IMR-90 (cell line): Measurements from ENCODE around the gene BEND2. TPM values are rescaled to one million over a fixed set of nuclear protein-coding genes. Genes with fewer than 3 reads are reported as not detected.

Experiments used
- ATAC-seq: fragments of 200-7000 bp; cut with Tn5 transposase; 2 replicates; pipeline ENCODE4 v1.9.1; 2020; ENCODE audit warnings: low read depth, mild to moderate bottlenecking, moderate library complexity
- BruUV-seq: library from RNA; stranded (reverse); fragments of 400-500 nt; replicated peaks from 2 replicates; lab custom pipeline; 2021; lab: Mats Ljungman, UMichigan
- CTCF ChIA-PET: fragments of 300-600 bp; formaldehyde crosslinking; extraction: SDS; loops from one replicate; lab custom pipeline; 2021; ENCODE audit warnings: antibody characterized with exemption; lab: Yijun Ruan, JAX
- POLR2A ChIA-PET: fragments of 300-600 bp; sonication (Branson Sonifier 250); formaldehyde crosslinking; loops from one replicate; lab custom pipeline; 2022; ENCODE audit warnings: antibody characterized with exemption; ENCODE audit not compliant: unreplicated experiment; lab: Charles Lee
- DNase-seq: peaks from one replicate; pipeline ENCODE4 v3.0.0; 2013
- H2AFZ ChIP-seq: replicated peaks from 2 replicates; pipeline ENCODE3; 2013; ENCODE audit warnings: low read length, mild to moderate bottlenecking; ENCODE audit not compliant: poor library complexity
- H2AK5ac ChIP-seq: 2 replicates; pipeline ENCODE4 v1.6.1; 2013; ENCODE audit warnings: low read depth, low read length, inconsistent platforms
- H2AK9ac ChIP-seq: replicated peaks from 2 replicates; pipeline ENCODE3; 2013; ENCODE audit warnings: mild to moderate bottlenecking, low read depth, low read length, moderate library complexity; ENCODE audit not compliant: poor library complexity
- H2BK120ac ChIP-seq: 2 replicates; pipeline ENCODE4 v1.6.1; 2013; ENCODE audit warnings: low read depth, low read length, inconsistent platforms
- H2BK15ac ChIP-seq: 3 replicates; pipeline ENCODE4 v1.6.1; 2013; ENCODE audit warnings: low read depth, low read length, inconsistent platforms
- H2BK20ac ChIP-seq: 2 replicates; pipeline ENCODE4 v1.6.1; 2013; ENCODE audit warnings: low read depth, mild to moderate bottlenecking, inconsistent platforms, low read length, moderate library complexity
- H2BK5ac ChIP-seq: 2 replicates; pipeline ENCODE4 v1.6.1; 2013; ENCODE audit warnings: mild to moderate bottlenecking, low read depth, low read length, inconsistent platforms; ENCODE audit not compliant: poor library complexity, severe bottlenecking
- H3K14ac ChIP-seq: replicated peaks from 2 replicates; pipeline ENCODE4 v1.6.1; 2013; ENCODE audit warnings: low read depth, low read length, inconsistent platforms
- H3K18ac ChIP-seq: 2 replicates; pipeline ENCODE4 v1.6.1; 2013; ENCODE audit warnings: low read depth, low read length, control low read depth
- H3K23ac ChIP-seq: 2 replicates; pipeline ENCODE4 v1.6.1; 2013; ENCODE audit warnings: low read depth, low read length, inconsistent platforms
- H3K27ac ChIP-seq: 2 replicates; pipeline ENCODE4 v1.5.1; 2013; ENCODE audit warnings: mild to moderate bottlenecking, control low read depth, low read length; ENCODE audit not compliant: insufficient read depth
- H3K27me3 ChIP-seq: 2 replicates; pipeline ENCODE4 v1.6.1; 2013; ENCODE audit warnings: low read length; ENCODE audit not compliant: control insufficient read depth, insufficient read depth
- H3K36me3 ChIP-seq: 2 replicates; pipeline ENCODE4 v1.6.1; 2013; ENCODE audit warnings: low read length, mixed read lengths; ENCODE audit not compliant: control insufficient read depth, insufficient read depth
- H3K4ac ChIP-seq: 2 replicates; pipeline ENCODE4 v1.6.1; 2013; ENCODE audit warnings: low read depth, low read length, inconsistent platforms
- H3K4me1 ChIP-seq: 2 replicates; pipeline ENCODE4 v1.6.1; 2013; ENCODE audit warnings: low read length, mixed read lengths; ENCODE audit not compliant: control insufficient read depth, insufficient read depth
- H3K4me2 ChIP-seq: 2 replicates; pipeline ENCODE4 v1.6.1; 2013; ENCODE audit warnings: low read depth, mild to moderate bottlenecking, control low read depth, low read length, moderate library complexity
- H3K4me3 ChIP-seq: 2 replicates; pipeline ENCODE4 v1.5.1; 2013; ENCODE audit warnings: low read depth, mild to moderate bottlenecking, control low read depth, low read length, moderate library complexity; ENCODE audit not compliant: insufficient read depth
- H3K56ac ChIP-seq: 2 replicates; pipeline ENCODE4 v1.6.1; 2013; ENCODE audit warnings: low read length, inconsistent platforms; ENCODE audit not compliant: insufficient read depth; ENCODE audit errors: extremely low read depth
- H3K79me1 ChIP-seq, 2 experiments: 2 replicates each; pipeline ENCODE4 v1.6.1; 2013; ENCODE audit warnings: low read length in 2 of 2, inconsistent platforms in 1 of 2, low read depth in 1 of 2
- H3K9ac ChIP-seq: 2 replicates; pipeline ENCODE4 v1.6.1; 2013; ENCODE audit warnings: low read depth, low read length, control low read depth
- H3K9me1 ChIP-seq: 2 replicates; pipeline ENCODE4 v1.6.1; 2013; ENCODE audit warnings: low read length, inconsistent platforms; ENCODE audit not compliant: insufficient read depth
- H3K9me3 ChIP-seq: 2 replicates; pipeline ENCODE4 v1.6.1; 2013; ENCODE audit warnings: low read length; ENCODE audit not compliant: control insufficient read depth, insufficient read depth
- H4K20me1 ChIP-seq: 2 replicates; pipeline ENCODE4 v1.6.1; 2013; ENCODE audit warnings: low read length, inconsistent platforms; ENCODE audit not compliant: insufficient read depth
- H4K5ac ChIP-seq: 2 replicates; pipeline ENCODE4 v1.6.1; 2013; ENCODE audit warnings: mild to moderate bottlenecking, low read depth, low read length, control low read depth
- H4K8ac ChIP-seq, 2 experiments: 2 replicates each; pipeline ENCODE4 v1.6.1; 2013; ENCODE audit warnings: low read depth in 2 of 2, low read length in 2 of 2, control low read depth in 1 of 2, inconsistent platforms in 1 of 2
- H4K91ac ChIP-seq: 2 replicates; pipeline ENCODE4 v1.6.1; 2013; ENCODE audit warnings: low read depth, low read length, inconsistent platforms; ENCODE audit not compliant: insufficient read depth
- CEBPB ChIP-seq: IDR thresholded peaks from 2 replicates; pipeline ENCODE4 v1.6.1; 2012; ENCODE audit warnings: low read depth, low read length, improper control_type of control experiment
- MAZ ChIP-seq: IDR thresholded peaks from 2 replicates; pipeline ENCODE4 v1.6.1; 2012; ENCODE audit warnings: low read depth, mild to moderate bottlenecking, low read length, improper control_type of control experiment, moderate library complexity, borderline replicate concordance
- WGBS, 2 experiments: methylation state at CpG; one replicate each; pipeline versions ENCODE4 v1.1.5 to v1.1.7; 2013; ENCODE audit warnings: missing lambda C conversion rate in 2 of 2; ENCODE audit not compliant: insufficient read length in 1 of 2; ENCODE audit errors: extremely low coverage in 2 of 2; 5-methylcytosine and 5-hydroxymethylcytosine counted together
- dilution Hi-C: fragments of 300-500 bp; cut with HindIII; formaldehyde crosslinking; loops from one replicate; pipeline ENCODE4 v1.14.3; 2018; ENCODE audit warnings: low sequenced_read_pairs; ENCODE audit not compliant: unreplicated experiment
- in situ Hi-C: fragments of 300-500 bp; cut with MboI; formaldehyde crosslinking; loops from 3 replicates; pipeline ENCODE4 v1.14.3; 2019; ENCODE audit warnings: low sequenced_read_pairs, inconsistent platforms, mixed read lengths
- intact Hi-C: fragments of 100-400 bp; cut with micrococcal nuclease; formaldehyde crosslinking; loops from 2 replicates; pipeline ENCODE4 v1.10.0; 2022
- polyA plus RNA-seq, 3 experiments: library from polyadenylated mRNA; depleted of rRNA; stranded (reverse); fragments of >200 nt; gene quantifications; 2 replicates each; pipeline ENCODE4 v1.2.3, GENCODE V29; 2012; ENCODE audit warnings: low replicate concordance in 1 of 3
- total RNA-seq: library from RNA; depleted of rRNA; stranded (reverse); fragments of >200 nt; gene quantifications from 2 replicates; pipeline ENCODE4 v1.2.3, GENCODE V29; 2012

The BEND2 gene
- total and polyA plus RNA-seq, 2 of the 4 experiments (the other 2 are of a cell fraction): not detected

DNA sequence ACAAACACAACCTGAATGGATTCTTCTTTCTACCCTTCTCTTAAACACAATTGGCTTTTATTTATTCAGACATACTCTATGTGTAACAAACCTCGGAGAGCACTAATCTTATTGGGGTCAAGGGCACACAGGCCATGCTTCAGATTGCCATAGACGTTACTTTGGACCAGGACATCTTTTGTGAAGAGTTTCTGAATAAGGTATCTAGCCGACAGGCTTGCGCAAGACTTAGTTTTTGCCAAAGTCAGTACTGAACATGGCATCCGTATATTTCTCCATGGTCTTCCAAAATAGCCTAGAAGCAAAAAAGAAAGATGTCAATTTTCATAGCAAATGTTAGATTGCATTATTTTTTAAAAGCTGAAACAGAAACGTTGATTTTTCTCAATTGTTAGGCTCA, 49.8 kb downstream of the BEND2 start:
- no peak overlapping the region for H2AFZ ChIP-seq
- no peak overlapping the region for H3K23ac ChIP-seq
- no peak overlapping the region for H3K9ac ChIP-seq
- no peak overlapping the region for H2BK20ac ChIP-seq
- no peaks in the 10 kb centered on the region for H3K79me1 ChIP-seq
- BruUV-seq: no TSS peak
- no peak overlapping the region for H2BK15ac ChIP-seq
- in situ Hi-C loops: no loop called here
- H2AK5ac ChIP-seq: no peak overlapping the region
- no peak overlapping the region for H3K4me2 ChIP-seq
- ATAC-seq (no peak), DNase-seq (no peak)
- no peak overlapping the region for H2BK120ac ChIP-seq
- dilution Hi-C loops: no loop called here
- no peaks in the 10 kb centered on the region for H3K4me1 ChIP-seq
- WGBS, 2 experiments: 40% methylated on average over 2 of the region's 6 CpGs; no CpG with 5 or more reads in 1 of the 2 experiments
- H3K27ac ChIP-seq: no peak overlapping the region
- H3K14ac ChIP-seq: no peak overlapping the region
- no peaks in the 10 kb centered on the region for H4K20me1 ChIP-seq
- TF ChIP-seq MAZ (no peak), CEBPB (peak; percentile 73)
- ChIA-PET POLR2A (no interaction called here), CTCF (no interaction called here)
- H3K9me3 ChIP-seq: no peaks in the 10 kb centered on the region
- H4K91ac ChIP-seq: no peak overlapping the region
- no peak overlapping the region for H3K4me3 ChIP-seq
- H3K18ac ChIP-seq: no peak overlapping the region
- H4K5ac ChIP-seq: no peak overlapping the region
- H2AK9ac ChIP-seq: no peak overlapping the region
- intact Hi-C loops: no loop called here
- H2BK5ac ChIP-seq: no peak overlapping the region
- no peaks in the 10 kb centered on the region for H3K27me3 ChIP-seq
- H3K9me1 ChIP-seq: no peaks in the 10 kb centered on the region
- H3K36me3 ChIP-seq: no peaks in the 10 kb centered on the region
- no peak overlapping the region for H3K56ac ChIP-seq
- no peak overlapping the region for H4K8ac ChIP-seq
- no peak overlapping the region for H3K4ac ChIP-seq
